ENCODE results near the gene SAFB. TPM values are rescaled to one million over a fixed set of nuclear protein-coding genes. Genes with fewer than 3 reads are reported as not detected.

Gene SAFB
- total and polyA plus RNA-seq, 2 of the 4 experiments (the other 2 are of a cell fraction), result 18.5 to 41.2 TPM

DNA sequence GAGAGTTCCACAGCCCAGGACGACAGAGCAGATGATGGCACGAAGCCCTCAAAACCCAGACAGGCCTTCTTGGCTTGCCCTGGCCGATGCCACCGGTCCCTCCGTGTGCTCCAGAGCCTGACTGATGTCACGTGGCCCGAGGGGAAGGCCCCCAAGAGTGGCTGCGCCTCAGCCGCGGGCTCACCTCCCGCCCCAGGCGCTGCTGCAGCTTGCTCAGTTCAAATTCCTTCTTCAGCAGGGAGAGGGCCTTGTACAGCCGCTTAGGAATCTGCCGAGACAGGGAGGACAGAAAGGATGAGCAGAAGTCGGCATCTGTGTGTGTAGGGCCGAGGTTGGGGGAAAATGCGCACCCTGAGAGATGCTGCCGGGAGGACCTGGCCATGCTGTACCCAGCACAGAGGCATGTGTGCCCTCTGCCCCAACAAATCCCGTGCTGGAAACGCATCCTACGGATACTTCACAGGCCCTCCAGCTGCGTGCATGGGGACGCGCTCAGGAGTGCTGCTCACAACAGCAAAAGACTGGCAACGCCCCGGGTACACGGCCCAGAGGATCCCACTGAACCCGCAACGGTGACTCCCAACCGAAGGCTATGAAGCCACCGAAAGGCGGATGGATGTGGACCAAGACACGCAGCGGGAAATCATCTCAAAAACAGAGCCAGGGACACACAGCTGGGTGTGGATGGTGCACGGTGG lies 84.1 kb downstream of the SAFB start:
- Histone ChIP-seq H3K14ac (replicated peaks; ENCODE audit: low read depth, low read length) (no peak overlapping the region), H3K9me1 (ENCODE audit: insufficient read depth, low read length) (0 out of 2 replicates have a peak, but pooled peaks cover 6% of the 10 kb centered on the region), H4K20me1 (ENCODE audit: insufficient read depth, low read length) (peaks cover 29% of the 10 kb centered on the region), H3K18ac (ENCODE audit: low read depth, low read length) (no peak overlapping the region), H4K5ac (ENCODE audit: low read depth, low read length) (no peak overlapping the region), H2BK120ac (ENCODE audit: low read depth, low read length) (no peak overlapping the region), H2BK15ac (ENCODE audit: low read depth, low read length) (no peak overlapping the region), H3K4me1 (ENCODE audit: control insufficient read depth, insufficient read depth, low read length) (0 out of 2 replicates have a peak, but pooled peaks cover 2% of the 10 kb centered on the region), H2AK5ac (ENCODE audit: low read depth, low read length) (no peak overlapping the region), H2BK5ac (ENCODE audit: low read depth, low read length, poor library complexity, severe bottlenecking) (no peak overlapping the region), H3K23ac (ENCODE audit: low read depth, low read length) (no peak overlapping the region), H3K4me2 (ENCODE audit: low read depth, low read length) (no peak overlapping the region), H4K91ac (ENCODE audit: insufficient read depth, low read depth, low read length) (no peak overlapping the region), H4K8ac (ENCODE audit: low read depth in 2 of 2, low read length in 2 of 2) (no peak overlapping the region), H2AFZ (replicated peaks; ENCODE audit: low read length, poor library complexity) (no peak overlapping the region), H3K36me3 (ENCODE audit: control insufficient read depth, insufficient read depth, low read length) (peaks cover 71% of the 10 kb centered on the region), H3K4me3 (ENCODE audit: insufficient read depth, low read depth, low read length) (no peak overlapping the region), H2AK9ac (replicated peaks; ENCODE audit: low read depth, low read length, poor library complexity) (no peak overlapping the region), H3K27me3 (ENCODE audit: control insufficient read depth, insufficient read depth, low read length) (no peaks in the 10 kb centered on the region), H2BK20ac (ENCODE audit: low read depth, low read length) (no peak overlapping the region), H3K4ac (ENCODE audit: low read depth, low read length) (no peak overlapping the region), H3K9ac (ENCODE audit: low read depth, low read length) (no peak overlapping the region), H3K27ac (ENCODE audit: insufficient read depth, low read length) (no peak overlapping the region), H3K56ac (ENCODE audit: extremely low read depth, insufficient read depth, low read length) (no peak overlapping the region), H3K79me1 (ENCODE audit: low read depth in 1 of 2, low read length in 2 of 2) (peaks cover 6 to 43% of the 10 kb centered on the region in 2 experiments), H3K9me3 (ENCODE audit: control insufficient read depth, insufficient read depth, low read length) (no peaks in the 10 kb centered on the region)
- no TSS peak for BruUV-seq (replicated peaks)
- WGBS, 2 experiments (ENCODE audit: extremely low coverage in 2 of 2, insufficient read length in 1 of 2), result 95% methylated on average over 20 of the region's 35 CpGs; no CpG with 5 or more reads in 1 of the 2 experiments
- ChIA-PET CTCF (interaction anchor here (1.0 kb wide), 1 partner anchor 14 kb away, joined by 3 read pairs; the partner anchor contains the start of gene CATSPERD), POLR2A (ENCODE audit: unreplicated experiment) (no interaction called here)
- DNase-seq (no peak), ATAC-seq (ENCODE audit: low read depth) (no peak)
- intact Hi-C loops (cut with micrococcal nuclease) (no loop called here), in situ Hi-C loops (cut with MboI; ENCODE audit: low sequenced_read_pairs) (no loop called here), dilution Hi-C loops (cut with HindIII; ENCODE audit: low sequenced_read_pairs, unreplicated experiment) (no loop called here)
- TF ChIP-seq RFX5 (IDR thresholded peaks at IDR 0.05; ENCODE audit: low read depth, low read length) (no peak), POLR2A (IDR thresholded peaks at IDR 0.05; ENCODE audit: low read depth, low read length) (no peak), FOS (IDR thresholded peaks at IDR 0.05; ENCODE audit: low read depth, low read length) (no peak), BHLHE40 (IDR thresholded peaks at IDR 0.05; ENCODE audit: low read depth, low read length) (no peak), MAFK (IDR thresholded peaks at IDR 0.05; ENCODE audit: low read depth, low read length) (no peak), SMC3 (IDR thresholded peaks at IDR 0.05; ENCODE audit: low read depth, low read length) (no peak), RCOR1 (IDR thresholded peaks at IDR 0.05; ENCODE audit: insufficient replicate concordance, low read length) (no peak), MAZ (IDR thresholded peaks at IDR 0.05; ENCODE audit: borderline replicate concordance, low read depth, low read length) (no peak), NFE2L2 (IDR thresholded peaks at IDR 0.05; ENCODE audit: low read depth, low read length) (no peak)
- TF ChIP-seq, protein P1, sequence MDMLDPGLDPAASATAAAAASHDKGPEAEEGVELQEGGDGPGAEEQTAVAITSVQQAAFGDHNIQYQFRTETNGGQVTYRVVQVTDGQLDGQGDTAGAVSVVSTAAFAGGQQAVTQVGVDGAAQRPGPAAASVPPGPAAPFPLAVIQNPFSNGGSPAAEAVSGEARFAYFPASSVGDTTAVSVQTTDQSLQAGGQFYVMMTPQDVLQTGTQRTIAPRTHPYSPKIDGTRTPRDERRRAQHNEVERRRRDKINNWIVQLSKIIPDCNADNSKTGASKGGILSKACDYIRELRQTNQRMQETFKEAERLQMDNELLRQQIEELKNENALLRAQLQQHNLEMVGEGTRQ (IDR thresholded peaks at IDR 0.05; ENCODE audit: low read depth, low read length), result no peak
- TF ChIP-seq, protein P2, sequence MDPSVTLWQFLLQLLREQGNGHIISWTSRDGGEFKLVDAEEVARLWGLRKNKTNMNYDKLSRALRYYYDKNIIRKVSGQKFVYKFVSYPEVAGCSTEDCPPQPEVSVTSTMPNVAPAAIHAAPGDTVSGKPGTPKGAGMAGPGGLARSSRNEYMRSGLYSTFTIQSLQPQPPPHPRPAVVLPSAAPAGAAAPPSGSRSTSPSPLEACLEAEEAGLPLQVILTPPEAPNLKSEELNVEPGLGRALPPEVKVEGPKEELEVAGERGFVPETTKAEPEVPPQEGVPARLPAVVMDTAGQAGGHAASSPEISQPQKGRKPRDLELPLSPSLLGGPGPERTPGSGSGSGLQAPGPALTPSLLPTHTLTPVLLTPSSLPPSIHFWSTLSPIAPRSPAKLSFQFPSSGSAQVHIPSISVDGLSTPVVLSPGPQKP (IDR thresholded peaks at IDR 0.05; ENCODE audit: borderline replicate concordance, low read depth, low read length), result no peak
- TF ChIP-seq, protein P3, sequence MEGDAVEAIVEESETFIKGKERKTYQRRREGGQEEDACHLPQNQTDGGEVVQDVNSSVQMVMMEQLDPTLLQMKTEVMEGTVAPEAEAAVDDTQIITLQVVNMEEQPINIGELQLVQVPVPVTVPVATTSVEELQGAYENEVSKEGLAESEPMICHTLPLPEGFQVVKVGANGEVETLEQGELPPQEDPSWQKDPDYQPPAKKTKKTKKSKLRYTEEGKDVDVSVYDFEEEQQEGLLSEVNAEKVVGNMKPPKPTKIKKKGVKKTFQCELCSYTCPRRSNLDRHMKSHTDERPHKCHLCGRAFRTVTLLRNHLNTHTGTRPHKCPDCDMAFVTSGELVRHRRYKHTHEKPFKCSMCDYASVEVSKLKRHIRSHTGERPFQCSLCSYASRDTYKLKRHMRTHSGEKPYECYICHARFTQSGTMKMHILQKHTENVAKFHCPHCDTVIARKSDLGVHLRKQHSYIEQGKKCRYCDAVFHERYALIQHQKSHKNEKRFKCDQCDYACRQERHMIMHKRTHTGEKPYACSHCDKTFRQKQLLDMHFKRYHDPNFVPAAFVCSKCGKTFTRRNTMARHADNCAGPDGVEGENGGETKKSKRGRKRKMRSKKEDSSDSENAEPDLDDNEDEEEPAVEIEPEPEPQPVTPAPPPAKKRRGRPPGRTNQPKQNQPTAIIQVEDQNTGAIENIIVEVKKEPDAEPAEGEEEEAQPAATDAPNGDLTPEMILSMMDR (conservative IDR thresholded peaks at IDR 0.05; ENCODE audit: low read depth, low read length), result no peak
